Measurements from ENCODE around the gene GRID1.
A peak's percentile ranks its signal among the peaks of the same experiment; 100 is the strongest.

GRID1 gene

DNA sequence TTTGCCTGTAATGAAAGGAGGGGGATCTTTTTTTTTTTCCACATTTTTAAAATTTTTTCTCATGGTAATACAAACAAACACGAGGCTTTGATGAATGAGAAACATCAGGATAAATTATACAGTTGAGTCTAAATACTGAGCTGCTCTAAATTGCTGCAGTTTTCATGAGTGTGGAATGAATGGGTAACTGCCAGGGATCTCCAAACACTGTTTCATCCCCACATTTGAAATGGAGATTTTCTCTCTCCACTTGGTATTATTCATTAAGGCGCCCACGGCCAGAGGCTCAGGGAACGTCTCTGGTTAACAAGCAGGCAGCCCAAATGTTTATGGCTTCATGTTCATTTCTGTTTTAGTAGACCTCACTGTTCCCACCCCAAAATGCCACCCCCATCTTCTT, 717.1 kb downstream of the GRID1 start:
- peak; percentile 23 for DNase-seq (ENCODE audit: low spot score)

DNA sequence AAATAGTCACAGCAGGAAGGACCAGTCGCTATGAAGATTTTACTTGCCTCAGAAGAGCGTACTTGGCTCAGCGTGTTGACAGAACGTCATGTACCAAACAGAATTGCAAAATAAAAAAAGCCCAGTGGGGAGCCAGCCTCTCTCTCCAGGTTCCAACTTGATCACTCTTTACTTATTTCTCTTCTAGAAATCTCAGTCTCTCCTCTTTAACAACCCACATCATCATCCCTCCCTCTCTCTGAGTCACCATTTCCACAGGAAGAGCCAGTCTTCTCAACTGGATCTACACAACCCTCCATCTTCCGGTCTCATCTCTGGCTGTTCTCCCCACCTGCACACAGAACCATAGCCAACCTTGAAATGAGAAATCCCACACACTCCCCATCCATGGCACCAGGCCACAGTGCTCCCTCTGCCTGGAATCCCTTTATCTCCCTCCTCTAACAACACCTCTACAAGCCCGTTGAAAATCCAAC, 718.3 kb downstream of the GRID1 start:
- DNase-seq (ENCODE audit: low spot score): peak; percentile 57

DNA sequence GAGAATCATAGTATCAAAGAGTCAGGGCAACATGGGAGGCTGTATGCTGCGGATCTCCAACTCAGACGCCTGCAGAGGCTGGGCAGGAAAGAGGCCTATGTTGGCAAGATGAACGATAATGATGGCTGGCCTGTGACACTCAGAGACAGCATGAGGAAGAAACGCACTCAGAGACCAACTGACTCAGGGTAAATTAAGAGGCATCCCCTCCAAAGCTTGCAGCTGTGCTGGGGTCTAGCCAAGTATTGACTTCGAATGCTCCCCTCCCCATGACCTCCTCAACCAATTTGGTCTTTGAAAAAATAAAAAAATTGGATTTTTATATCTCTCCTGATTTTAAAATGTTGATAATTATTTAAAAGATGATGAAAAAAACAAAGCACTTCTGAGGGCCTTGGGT, 718.9 kb downstream of the GRID1 start:
- DNase-seq (ENCODE audit: low spot score): peak; percentile 58

DNA sequence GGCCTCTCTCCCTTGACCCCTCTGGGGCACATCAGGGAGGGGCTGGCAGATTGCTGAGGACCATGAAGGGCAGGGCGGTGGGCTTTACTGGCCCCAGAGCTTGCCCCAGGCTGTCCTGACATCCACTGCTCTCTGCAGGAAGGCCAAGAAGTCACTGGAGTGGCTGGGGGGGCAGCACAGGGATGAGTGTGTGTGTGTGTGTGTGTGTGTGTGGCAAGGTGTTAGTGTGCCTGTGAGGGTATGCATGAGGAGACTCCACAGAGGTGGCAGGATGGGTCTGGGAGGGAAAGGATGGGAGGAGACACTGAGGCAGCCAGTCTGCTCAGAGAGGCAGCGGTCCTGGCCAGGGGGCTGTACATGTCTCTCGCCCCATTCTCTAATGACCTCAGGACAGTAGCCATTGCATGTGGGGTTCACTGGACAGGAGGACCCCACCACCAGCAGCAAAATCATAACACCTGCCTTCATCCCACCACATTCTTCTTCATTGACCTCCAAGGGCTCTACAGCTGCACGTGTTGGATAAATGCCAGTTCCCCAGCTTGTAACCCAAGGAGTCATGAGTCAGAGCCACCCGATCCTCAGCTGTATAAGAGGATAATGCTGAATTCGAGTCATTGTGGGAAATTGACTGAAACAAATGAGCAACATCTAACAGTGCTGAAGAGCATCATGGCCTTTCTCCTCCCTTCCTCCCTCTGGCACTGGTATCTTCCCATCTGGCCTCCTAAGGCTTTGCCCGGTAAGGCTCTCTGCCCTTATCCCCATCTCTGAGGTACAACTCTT, 720.5 kb downstream of the GRID1 start:
- peak; percentile 58 for DNase-seq (ENCODE audit: low spot score)

DNA sequence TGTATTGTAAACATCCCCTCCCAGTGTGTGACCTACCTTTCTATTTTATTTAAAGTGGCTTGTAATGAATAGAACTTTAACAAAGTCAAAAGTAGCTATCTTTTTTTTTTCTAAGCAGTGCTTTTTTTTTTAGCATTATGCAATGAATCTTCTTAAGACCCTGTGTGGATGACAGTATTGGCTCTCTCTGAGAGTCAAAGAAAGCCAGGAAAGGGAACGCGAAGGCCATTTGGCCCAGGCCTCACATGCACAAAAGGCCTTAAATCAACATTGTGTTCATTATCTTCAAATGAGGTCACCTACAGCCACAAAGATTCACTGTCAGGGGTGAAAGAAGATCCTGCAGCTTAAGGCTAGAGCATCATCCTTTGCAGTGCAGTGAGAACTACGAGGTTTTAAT, 721.5 kb downstream of the GRID1 start:
- DNase-seq (ENCODE audit: low spot score): peak; percentile 8

DNA sequence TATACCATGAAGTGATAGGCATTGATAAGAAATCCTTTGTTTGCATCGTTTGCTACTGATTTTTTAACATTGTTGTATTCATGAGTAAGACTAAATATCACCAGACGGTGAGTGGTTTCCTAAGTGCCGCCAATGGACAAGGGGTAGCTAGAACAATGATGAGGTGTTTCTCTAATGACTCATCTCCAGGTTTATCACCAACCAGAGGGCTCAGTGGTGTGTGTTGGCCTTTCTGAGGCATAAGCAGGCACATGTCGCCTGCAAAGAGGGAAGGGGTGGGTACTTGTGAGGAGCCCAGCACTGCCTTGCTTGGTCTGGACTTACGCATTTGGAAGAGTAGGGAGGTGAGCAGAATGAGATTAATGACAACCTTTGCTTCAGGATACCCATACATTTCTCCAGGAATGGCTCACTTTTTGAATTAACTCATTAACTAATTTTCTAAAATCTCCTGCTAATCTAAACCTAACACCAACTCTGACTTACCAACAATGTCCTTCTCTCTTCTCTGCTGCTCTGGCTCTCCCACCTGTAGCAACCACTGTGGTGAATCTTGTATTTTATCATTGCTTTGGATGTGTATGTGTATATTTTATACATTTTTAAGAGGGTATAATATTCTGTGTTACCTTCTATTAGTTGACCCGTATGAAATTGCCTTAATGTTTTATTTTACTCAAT, 722.6 kb downstream of the GRID1 start:
- no peak for DNase-seq (ENCODE audit: low spot score)

DNA sequence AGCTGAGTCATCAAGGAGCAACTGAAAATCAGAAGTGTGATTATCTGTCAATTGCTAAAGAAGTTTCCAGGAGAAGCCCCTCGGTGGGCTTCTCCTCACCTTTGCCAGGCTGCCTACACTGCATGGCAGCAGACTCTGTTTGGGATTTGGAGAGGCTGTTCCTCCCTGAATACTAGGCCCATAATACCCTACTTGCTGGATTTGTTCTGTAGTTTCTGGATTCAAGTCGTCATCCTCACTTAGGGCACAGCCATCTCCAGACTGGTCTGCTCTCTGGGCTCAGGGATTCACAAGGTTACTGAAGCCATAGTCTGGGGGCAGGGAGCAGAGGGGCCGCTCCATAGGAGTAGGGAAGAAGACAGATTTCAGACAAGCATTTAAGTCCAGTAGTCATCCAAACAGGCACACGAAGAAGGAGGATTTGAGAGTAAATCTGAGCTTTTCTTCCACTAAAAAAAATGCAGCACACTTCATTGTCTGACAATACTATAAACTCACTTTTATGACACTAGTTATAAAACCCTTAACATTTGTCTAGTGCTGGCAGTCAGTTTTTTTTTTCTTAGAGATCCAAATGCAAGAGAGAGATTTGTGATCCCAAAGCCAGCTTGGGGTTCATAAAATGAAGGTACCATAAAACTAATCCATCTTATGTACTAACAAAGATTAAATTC, 723.3 kb downstream of the GRID1 start:
- DNase-seq (ENCODE audit: low spot score): peak; percentile 11

DNA sequence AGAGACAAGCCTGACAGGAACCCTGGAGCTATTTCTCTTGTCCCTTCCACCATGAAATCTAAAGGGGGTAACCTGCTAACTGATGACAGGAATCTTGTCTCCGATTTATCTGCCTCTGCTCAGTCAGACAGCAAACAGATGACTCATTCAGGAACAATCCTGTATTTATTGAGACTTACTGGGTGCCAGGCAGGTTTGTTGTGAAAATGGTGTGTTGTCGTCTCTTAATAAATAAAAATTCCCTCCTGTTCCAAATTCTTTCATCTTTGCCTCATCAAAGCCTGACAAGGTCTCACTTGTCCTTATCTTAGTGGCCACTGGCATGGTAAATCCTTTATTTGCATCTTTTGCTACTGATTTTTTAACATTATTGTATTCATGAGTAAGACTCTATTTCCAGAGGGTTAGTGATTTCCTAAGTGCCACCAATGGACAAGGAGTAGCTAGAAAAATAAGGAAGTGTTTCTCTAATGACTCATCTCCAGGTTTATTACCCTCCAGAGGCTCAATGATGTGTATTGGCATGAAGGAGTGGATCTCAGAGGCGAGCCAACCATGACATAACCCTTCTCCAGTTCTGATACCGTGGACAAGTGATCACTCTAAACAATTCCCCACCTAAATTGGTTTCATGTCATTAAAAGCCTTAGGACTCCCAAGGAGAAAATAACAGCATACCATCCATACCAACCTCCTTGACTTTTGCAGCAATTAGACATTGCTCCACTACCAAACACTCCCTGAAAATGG, 724.0 kb downstream of the GRID1 start:
- DNase-seq (ENCODE audit: low spot score): peak; percentile 22

DNA sequence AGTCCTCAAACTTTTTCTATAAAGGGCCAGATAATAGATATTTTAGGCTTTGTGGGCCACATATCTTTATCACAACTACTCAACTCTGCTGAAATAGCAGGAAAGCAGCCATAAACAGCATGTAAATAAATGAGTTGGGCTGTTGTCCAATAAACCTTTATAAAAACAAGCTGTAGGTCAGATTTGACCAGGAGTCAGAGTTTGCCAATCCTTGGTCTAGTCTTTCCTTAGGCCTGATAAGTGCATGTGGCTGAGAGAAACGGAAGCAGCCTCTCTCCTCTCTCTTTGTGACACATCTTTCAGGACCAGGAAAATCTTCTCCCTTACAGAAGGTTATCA, 724.5 kb downstream of the GRID1 start:
- no peak for DNase-seq (ENCODE audit: low spot score)

DNA sequence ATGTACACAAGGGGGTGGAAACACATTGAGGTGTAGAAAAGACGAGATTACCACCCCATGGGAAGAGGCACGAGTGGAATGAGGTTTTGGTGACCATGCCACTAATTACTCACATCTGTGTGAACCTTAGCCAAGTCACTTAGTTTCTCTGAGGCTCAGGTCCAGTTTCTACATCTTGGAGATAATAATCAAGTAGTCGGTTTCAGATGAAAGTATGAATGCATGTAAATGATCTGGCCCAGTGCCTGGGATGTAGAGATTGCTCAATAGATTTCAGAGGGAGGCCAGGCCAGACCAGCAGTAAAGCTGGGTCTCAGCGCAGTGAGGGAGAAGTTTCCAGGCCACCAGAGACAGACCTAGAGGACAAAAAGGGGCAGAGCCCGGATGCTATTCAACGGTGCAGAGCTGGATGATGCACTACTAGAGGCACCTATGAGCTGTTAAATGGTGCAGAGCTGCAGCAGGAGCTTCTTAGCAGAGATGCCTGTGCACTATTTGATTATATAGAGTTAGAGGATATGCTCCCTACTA, 725.1 kb downstream of the GRID1 start:
- peak; percentile 20 for DNase-seq (ENCODE audit: low spot score)

DNA sequence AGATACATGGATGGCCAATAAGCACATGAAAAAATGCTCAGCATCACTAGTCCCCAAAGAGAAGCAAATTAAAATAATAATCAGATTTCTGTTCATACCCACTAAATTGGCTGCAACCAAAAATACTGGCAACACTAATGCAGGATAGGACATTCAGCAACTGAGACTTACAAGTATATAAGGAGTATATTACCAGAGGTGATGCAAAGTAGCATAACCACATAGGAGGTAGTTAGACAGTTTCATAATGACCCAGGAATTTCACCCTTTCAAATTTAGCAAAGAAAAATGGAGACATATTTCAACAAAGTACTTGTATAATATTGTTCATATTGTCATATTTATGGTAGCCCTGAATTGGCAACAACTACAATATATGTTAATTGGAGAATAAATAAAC, 727.8 kb downstream of the GRID1 start:
- DNase-seq (ENCODE audit: low spot score): no peak

DNA sequence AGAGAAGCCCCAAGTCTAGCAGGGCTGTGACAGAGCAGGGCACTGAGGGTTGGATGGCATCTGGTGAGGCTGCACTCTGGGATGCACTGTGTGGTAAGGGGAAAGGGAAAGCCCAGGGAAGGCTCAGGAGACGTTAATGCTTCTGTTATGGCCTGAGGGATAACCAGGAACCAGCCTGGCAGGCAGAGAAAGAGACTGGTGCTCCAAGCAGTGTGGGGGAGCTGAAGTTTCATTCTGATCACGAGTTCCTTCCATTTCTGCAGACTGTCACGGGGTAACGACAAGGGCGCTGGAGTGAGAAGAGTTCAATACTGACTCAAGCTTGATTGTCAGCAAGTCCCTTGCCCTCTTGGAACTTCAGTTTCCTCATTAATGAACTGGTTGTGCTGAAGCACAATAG, 730.9 kb downstream of the GRID1 start:
- DNase-seq (ENCODE audit: low spot score): no peak

DNA sequence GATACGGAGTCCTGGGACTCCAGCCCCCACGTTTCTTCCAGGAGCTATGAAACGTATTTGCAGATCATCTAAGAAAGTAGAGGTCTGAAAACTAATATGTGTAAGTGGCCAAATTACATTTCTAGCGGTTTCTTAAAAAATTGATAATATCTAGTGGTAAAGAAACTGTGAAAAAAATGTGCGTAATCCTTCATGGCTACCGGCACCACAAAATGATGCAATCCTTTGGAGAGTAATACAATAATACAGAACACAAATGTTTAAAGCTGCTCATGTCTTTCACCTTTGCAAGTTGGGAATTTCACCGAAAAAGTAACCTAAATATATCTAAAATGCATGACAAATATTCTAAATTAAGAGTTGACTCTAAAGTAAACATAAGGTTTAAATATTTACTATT, 742.1 kb downstream of the GRID1 start:
- DNase-seq (ENCODE audit: low spot score): no peak

DNA sequence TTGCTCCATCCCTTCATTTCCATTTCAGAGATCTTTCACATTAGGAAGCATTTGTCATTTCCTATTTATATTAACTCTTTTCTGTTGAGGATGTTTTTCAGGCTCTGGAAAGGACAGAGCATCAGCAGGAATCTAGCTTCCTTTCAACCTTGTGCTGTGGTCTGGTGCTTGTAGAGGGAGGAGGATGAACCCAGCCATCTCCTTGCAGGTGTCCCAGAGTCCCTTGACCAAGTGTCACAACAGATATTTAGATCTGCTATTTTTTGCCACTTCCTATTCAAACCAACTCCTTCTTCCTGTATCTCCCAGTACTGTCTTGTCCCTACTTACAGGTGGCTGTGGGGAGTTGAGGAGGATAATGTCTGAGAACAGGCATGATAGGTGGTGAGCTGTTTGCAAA, 742.8 kb downstream of the GRID1 start:
- DNase-seq (ENCODE audit: low spot score): no peak

DNA sequence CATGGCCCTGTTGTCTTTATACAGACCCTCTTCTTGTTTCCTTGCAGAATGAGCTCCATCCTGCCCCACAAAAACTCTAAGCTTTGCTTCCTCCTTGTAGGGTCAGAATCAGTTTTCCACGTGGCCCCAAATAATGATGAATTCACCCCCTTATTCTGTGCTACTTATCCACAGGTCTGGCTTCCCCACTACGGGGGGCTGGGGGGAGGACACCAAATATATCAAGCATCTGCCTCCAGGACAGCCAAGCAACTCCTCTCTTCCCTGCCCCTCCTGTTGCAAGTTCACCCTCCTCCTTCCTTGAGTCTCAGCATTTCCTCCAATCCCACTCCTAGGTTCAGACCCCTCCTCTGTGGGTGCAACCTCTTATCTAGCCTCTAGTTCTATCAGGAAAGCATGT, 743.3 kb downstream of the GRID1 start:
- DNase-seq (ENCODE audit: low spot score): peak; percentile 5

DNA sequence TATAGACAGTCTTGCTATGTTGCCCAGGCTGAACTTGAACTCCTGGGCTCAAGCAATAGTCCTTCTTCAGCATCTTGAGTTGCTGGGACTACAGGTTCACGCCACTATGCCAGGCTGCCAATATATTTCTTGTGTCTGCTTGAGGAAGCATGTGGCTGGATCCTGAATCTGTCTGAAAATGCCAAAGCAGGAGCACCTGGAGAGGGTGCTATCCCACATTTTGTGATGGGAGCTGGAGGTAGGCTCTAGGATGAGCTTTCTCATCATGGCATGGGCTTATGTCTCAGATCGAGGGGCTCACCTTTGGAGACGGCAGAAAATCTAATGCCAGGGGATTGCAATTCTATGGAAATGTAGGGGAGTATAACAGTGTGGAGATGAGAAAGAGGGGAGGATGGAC, 744.2 kb downstream of the GRID1 start:
- no peak for DNase-seq (ENCODE audit: low spot score)

DNA sequence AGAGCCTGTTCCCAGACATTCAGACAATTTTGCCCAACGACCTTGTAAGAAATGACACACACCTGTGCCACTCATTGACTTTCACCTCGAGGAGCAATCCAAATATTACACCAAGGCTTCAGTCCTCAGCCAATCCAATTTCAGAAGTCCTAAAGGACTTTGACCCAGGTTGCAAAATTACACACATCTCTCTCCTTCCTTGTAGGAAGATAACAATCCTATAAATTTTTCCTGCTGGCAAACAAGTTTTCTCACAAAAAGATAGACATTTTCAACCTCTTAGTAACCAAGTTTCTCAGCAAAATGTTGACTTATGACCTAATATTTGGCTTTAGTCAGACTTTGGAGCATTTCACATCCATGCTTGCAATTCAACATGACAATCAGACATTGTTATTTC, 745.0 kb downstream of the GRID1 start:
- no peak for DNase-seq (ENCODE audit: low spot score)

DNA sequence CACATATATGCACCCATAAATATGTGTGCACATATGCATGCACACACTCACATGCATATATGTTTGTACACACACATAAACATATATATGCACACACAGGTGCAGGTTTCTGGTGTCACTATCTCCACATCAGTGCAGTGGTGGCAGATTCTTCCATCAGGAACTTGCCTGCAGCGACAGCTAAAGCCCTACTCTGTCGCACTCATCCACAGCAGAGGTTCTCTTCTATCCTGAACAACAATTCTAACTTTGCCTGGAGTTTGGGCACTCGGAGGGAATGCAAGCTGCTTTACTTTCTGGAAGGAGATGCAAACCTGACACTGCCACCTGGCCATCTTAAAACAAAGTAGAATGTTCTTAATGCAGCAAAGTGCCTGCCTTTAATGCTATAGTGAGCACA, 745.8 kb downstream of the GRID1 start:
- DNase-seq (ENCODE audit: low spot score): no peak

DNA sequence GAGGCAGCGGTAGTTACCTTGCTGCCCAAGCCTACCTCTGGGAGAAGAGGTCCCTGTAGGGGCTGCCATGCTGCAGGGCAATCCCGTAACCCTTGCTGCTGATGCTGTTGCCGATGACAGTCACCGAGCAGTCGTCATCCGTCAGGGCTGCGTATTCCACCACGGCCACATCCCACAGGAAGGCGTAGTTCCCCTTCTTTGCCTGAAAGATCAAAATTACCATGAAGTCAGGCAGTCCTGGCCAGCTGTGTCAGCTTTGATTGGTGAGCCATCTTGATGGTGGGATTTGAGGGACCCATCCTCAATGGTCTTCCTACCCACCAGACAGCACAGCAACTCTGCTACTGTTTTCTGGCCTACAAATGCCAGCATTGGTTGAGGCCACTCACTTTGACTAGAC, 746.8 kb downstream of the GRID1 start:
- DNase-seq (ENCODE audit: low spot score): no peak

DNA sequence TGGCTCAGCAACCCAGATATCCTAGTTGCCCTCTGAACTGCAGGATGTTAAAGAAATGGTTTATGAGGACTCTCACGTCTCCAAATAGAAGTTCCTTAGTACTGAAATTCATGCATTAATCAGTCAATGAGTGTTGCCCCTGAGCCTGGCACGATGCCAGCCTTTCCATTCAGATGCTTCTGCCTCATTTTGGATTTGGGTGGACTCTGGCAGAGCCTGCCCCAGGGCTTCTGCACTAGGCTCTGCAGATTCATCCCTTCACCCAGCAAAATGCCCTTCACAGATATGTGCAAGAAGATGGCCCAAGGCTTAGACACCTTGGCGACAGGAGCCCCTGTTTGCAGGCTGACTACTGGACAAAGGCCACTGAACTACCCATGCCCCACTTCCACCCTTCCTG, 747.8 kb downstream of the GRID1 start:
- DNase-seq (ENCODE audit: low spot score): no peak

DNA sequence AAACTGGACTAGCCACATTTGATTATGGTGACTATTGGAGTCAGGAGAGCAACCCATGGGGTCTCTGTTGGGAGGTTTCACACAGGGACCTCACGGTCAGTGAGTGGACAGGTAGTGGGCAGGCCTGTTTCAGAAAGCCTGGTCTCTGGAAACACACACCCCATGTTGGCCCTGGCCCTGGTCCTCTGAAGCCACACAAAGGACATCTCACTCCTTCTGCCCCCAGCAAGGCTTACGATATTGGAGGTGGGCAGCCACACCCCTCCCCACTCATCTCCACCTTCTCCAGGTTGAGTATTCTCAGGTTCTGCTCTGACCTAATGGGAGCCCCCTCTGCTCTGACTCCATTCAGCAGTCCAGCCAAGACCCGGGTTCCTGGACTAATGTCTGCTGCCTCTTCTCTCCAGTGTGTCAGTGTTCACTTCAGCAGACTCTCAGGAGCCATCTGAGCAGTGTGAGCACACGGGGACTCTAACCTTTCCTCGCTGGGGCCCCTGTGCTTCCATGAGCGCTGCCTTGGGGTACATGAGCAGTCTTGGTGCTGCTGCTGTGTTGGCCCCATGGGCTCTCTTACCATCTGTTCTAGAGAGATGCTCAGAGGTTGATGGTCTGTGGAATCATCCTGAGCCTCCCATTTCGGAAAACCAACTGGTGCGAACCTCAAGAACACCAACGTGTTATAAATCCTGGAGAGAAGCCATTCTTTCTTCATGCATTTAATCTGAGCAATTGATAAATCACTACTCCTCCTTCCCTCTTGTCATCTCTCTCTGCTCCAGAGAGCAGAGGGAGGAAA, 748.6 kb downstream of the GRID1 start:
- DNase-seq (ENCODE audit: low spot score): no peak
